Panc1 (cell line): ENCODE data around the gene RFX7. TPM values are rescaled to one million over a fixed set of nuclear protein-coding genes. Genes with fewer than 3 reads are reported as not detected.

Source experiments
- ATAC-seq: fragments of 200-7000 bp; cut with Tn5 transposase; 2 replicates; pipeline ENCODE4 v1.9.1; 2020; ENCODE audit warnings: mild to moderate bottlenecking, moderate library complexity
- BruUV-seq: library from RNA; stranded (reverse); fragments of 400-500 nt; replicated peaks from 2 replicates; lab custom pipeline; 2021; lab: Mats Ljungman, UMichigan
- CTCF ChIA-PET: fragments of 300-600 bp; sonication (Branson Sonifier 250); formaldehyde crosslinking; loops from one replicate; lab custom pipeline; 2022; ENCODE audit warnings: antibody characterized with exemption; lab: Charles Lee
- POLR2A ChIA-PET: fragments of 300-600 bp; sonication (Branson Sonifier 250); formaldehyde crosslinking; loops from one replicate; lab custom pipeline; 2022; ENCODE audit warnings: antibody characterized with exemption; lab: Charles Lee
- DNase-seq: peaks from one replicate; pipeline ENCODE4 v3.0.0-alpha.2; 2010; ENCODE audit warnings: low read depth, low spot score
- H3K27ac ChIP-seq: 2 replicates; pipeline ENCODE4 v1.5.1; 2011; ENCODE audit warnings: mild to moderate bottlenecking, low read length, inconsistent platforms
- H3K27me3 ChIP-seq: fragments of 200-500 bp; sonication (Bioruptor generic); 2 replicates; pipeline ENCODE4 v1.6.0; 2014; ENCODE audit warnings: low read length, inconsistent platforms; ENCODE audit not compliant: control insufficient read depth, insufficient read depth
- H3K36me3 ChIP-seq: fragments of 200-500 bp; sonication (Bioruptor generic); 2 replicates; pipeline ENCODE4 v1.5.1; 2014; ENCODE audit warnings: inconsistent platforms, mild to moderate bottlenecking, low read length, moderate library complexity; ENCODE audit not compliant: control insufficient read depth, insufficient read depth
- H3K4me1 ChIP-seq: 2 replicates; pipeline ENCODE4 v1.5.1; 2011; ENCODE audit warnings: inconsistent platforms, mild to moderate bottlenecking, low read length, moderate library complexity; ENCODE audit not compliant: control insufficient read depth, insufficient read depth
- H3K4me3 ChIP-seq, 2 experiments: 2 replicates each; pipeline ENCODE4 v1.5.1; 2011 to 2012; ENCODE audit warnings: low read depth in 2 of 2, low read length in 2 of 2, mild to moderate bottlenecking in 2 of 2, inconsistent platforms in 1 of 2, moderate library complexity in 1 of 2
- H3K9me3 ChIP-seq: fragments of 200-500 bp; sonication (Bioruptor generic); 2 replicates; pipeline ENCODE4 v1.5.1; 2014; ENCODE audit warnings: low read depth, mild to moderate bottlenecking, inconsistent platforms, low read length, moderate library complexity; ENCODE audit not compliant: control insufficient read depth, insufficient read depth
- POLR2AphosphoS5 ChIP-seq: IDR thresholded peaks from 2 replicates; pipeline ENCODE4 v1.6.1; 2012; ENCODE audit warnings: mild to moderate bottlenecking, low read depth, low read length, moderate library complexity
- SIN3A ChIP-seq: IDR thresholded peaks from 2 replicates; pipeline ENCODE4 v1.6.1; 2012; ENCODE audit warnings: low read depth, mild to moderate bottlenecking, low read length, moderate library complexity, borderline replicate concordance; ENCODE audit not compliant: insufficient read depth
- TCF7L2 ChIP-seq: IDR thresholded peaks from 2 replicates; pipeline ENCODE4 v1.6.1; 2011; ENCODE audit warnings: mild to moderate bottlenecking, low read depth, low read length, inconsistent platforms
- in situ Hi-C: cut with HindIII; loops from 2 replicates; pipeline ENCODE4 v1.10.0; 2016; ENCODE audit warnings: low sequenced_read_pairs, low pct_unique_long_range_greater_than_20kb
- intact Hi-C: fragments of 100-400 bp; cut with micrococcal nuclease; formaldehyde crosslinking; loops from one replicate; pipeline ENCODE4 v1.10.0; 2022; ENCODE audit not compliant: unreplicated experiment
- total RNA-seq: library from RNA; stranded (reverse); gene quantifications from one replicate; pipeline ENCODE4 v1.2.1, GENCODE V29; 2021; ENCODE audit not compliant: unreplicated experiment
- TF ChIP-seq, protein P1 (sequence below), 2 experiments: IDR thresholded peaks; 2 replicates each; pipeline ENCODE4 v1.6.1; 2011 to 2012; ENCODE audit warnings: low read depth in 2 of 2, control low read depth in 1 of 2, low read length in 1 of 2, mild to moderate bottlenecking in 1 of 2, moderate library complexity in 1 of 2; ENCODE audit not compliant: insufficient read depth in 1 of 2
- TF ChIP-seq, protein P2 (sequence below): fragments of 450-650 bp; IDR thresholded peaks from 2 replicates; pipeline ENCODE4 v1.5.1; 2017; ENCODE audit warnings: mild to moderate bottlenecking

Gene RFX7
- total RNA-seq, 1 experiment from 2014 or later, result 24.2 TPM

DNA sequence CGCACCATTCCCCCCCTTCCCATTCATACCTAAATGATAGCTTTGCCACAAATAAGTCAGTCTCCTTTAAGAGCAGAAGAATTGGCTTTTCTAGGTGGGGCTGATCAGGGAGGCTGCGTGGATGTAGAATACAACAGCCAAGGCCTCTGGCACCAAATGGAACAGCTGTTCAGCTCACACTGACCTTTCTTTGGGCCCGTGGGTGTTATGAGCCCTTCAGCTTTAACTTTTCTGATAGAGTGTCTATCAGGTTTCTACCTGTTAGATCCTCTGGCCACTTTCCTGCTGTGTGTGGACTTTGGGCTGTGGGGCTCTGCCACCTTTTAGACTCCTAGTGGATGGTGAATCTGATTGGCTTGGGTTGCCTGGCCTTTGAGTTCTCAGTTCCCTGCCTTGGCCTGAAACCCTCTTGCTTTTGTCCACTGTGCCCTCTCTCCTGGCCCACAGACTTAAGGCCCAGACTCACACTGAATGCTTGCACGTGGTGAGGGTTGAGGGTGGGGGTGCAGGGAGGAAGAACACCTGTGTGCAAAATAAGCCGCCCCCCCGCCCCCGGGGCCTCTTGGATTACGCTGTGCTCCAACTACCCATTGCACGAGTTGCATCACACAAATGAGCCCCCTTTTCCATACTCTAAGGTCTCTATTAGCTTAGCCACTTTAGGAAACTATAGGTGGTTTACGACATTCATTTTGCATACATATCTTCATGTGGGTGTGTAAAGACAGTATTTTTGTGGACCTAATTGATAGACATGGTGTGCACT is 1.3 kb upstream of the RFX7 start:
- in situ Hi-C loops, result no loop called here
- POLR2A ChIA-PET, result interaction anchor here (0.6 kb wide), 2 partner anchors 165 to 193 kb away, joined by 3 to 7 read pairs; no protein-coding TSS in a partner anchor
- BruUV-seq, result no TSS peak
- intact Hi-C loops, result loop anchor here (5.0 to 10.0 kb wide), 3 partner anchors 122 to 250 kb away; partner anchors contain the start of genes NEDD4 and TEX9
- CTCF ChIA-PET, result no interaction called here
- Histone ChIP-seq H3K27ac (peak overlapping the region; percentile 95), H3K36me3 (no peaks in the 10 kb centered on the region; the same call in 1 of the 2 replicates), H3K4me3 (peak overlapping the region; percentile 58 to 87), H3K27me3 (no peaks in the 10 kb centered on the region), H3K9me3 (no peaks in the 10 kb centered on the region), H3K4me1 (peaks cover 12% of the 10 kb centered on the region)
- DNase-seq (no peak), ATAC-seq (peak; percentile 23)
- TF ChIP-seq SIN3A (no peak), TCF7L2 (no peak), POLR2AphosphoS5 (no peak)
- TF ChIP-seq, protein P1, sequence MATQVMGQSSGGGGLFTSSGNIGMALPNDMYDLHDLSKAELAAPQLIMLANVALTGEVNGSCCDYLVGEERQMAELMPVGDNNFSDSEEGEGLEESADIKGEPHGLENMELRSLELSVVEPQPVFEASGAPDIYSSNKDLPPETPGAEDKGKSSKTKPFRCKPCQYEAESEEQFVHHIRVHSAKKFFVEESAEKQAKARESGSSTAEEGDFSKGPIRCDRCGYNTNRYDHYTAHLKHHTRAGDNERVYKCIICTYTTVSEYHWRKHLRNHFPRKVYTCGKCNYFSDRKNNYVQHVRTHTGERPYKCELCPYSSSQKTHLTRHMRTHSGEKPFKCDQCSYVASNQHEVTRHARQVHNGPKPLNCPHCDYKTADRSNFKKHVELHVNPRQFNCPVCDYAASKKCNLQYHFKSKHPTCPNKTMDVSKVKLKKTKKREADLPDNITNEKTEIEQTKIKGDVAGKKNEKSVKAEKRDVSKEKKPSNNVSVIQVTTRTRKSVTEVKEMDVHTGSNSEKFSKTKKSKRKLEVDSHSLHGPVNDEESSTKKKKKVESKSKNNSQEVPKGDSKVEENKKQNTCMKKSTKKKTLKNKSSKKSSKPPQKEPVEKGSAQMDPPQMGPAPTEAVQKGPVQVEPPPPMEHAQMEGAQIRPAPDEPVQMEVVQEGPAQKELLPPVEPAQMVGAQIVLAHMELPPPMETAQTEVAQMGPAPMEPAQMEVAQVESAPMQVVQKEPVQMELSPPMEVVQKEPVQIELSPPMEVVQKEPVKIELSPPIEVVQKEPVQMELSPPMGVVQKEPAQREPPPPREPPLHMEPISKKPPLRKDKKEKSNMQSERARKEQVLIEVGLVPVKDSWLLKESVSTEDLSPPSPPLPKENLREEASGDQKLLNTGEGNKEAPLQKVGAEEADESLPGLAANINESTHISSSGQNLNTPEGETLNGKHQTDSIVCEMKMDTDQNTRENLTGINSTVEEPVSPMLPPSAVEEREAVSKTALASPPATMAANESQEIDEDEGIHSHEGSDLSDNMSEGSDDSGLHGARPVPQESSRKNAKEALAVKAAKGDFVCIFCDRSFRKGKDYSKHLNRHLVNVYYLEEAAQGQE (IDR thresholded peaks at IDR 0.05; ENCODE audit: insufficient read depth in 1 of 2, low read depth in 2 of 2, low read length in 1 of 2), result no peak
- TF ChIP-seq, protein P2, sequence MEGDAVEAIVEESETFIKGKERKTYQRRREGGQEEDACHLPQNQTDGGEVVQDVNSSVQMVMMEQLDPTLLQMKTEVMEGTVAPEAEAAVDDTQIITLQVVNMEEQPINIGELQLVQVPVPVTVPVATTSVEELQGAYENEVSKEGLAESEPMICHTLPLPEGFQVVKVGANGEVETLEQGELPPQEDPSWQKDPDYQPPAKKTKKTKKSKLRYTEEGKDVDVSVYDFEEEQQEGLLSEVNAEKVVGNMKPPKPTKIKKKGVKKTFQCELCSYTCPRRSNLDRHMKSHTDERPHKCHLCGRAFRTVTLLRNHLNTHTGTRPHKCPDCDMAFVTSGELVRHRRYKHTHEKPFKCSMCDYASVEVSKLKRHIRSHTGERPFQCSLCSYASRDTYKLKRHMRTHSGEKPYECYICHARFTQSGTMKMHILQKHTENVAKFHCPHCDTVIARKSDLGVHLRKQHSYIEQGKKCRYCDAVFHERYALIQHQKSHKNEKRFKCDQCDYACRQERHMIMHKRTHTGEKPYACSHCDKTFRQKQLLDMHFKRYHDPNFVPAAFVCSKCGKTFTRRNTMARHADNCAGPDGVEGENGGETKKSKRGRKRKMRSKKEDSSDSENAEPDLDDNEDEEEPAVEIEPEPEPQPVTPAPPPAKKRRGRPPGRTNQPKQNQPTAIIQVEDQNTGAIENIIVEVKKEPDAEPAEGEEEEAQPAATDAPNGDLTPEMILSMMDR, result no peak

DNA sequence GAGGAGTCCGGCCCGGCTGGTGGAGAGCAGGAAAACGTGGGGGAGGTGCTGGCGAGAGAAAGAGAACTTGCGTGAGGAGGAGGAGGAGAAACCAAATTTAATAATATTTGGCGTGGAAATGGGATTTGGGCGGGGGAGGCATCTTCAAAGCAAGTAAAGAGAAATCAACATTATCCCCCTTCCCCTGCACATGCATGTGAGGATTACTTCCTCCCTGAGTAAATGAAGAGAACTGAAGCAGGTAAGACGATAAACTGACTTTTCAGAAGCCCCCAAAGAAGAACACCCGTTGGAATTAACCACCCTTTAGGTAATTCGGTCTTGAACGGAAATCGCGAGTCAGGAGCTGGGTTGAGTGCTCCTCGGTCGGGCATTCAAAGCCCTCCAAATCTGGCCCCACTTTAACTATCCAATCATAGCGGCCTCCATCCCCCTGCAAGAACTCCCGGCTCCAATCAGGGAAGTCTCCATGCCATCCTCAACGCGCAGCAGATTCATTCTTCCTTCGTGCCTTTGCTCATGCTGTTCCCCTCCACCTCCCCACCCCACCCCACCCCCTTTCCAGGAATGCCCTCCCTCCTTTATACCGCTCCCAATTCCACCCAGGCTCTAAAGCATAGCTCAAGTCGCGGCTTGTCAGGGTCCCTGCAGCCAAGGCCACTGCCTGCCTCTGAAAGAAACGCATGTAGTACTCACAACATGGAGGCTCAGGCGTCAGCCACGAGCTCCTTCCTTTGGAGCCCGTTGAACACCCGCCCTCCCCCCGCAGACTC is 545 bp upstream of the RFX7 start:
- Histone ChIP-seq H3K27me3 (no peaks in the 10 kb centered on the region), H3K27ac (peak overlapping the region; percentile 95), H3K4me3 (peak overlapping the region; percentile 58 to 87), H3K36me3 (no peaks in the 10 kb centered on the region; the same call in 1 of the 2 replicates), H3K4me1 (peaks cover 12% of the 10 kb centered on the region), H3K9me3 (no peaks in the 10 kb centered on the region)
- POLR2A ChIA-PET, result interaction anchor here (0.6 kb wide), 2 partner anchors 164 to 193 kb away, joined by 3 to 7 read pairs; no protein-coding TSS in a partner anchor
- CTCF ChIA-PET, result no interaction called here
- in situ Hi-C loops (no loop called here), intact Hi-C loops (loop anchor here (10.0 kb wide), 2 partner anchors 139 to 249 kb away; partner anchors contain the start of gene NEDD4)
- DNase-seq (no peak), ATAC-seq (peak; percentile 75)
- TF ChIP-seq, protein P1 (IDR thresholded peaks at IDR 0.05; ENCODE audit: insufficient read depth in 1 of 2, low read depth in 2 of 2, low read length in 1 of 2), result no peak
- TF ChIP-seq, protein P2, result no peak
- TF ChIP-seq TCF7L2, result peak; percentile 84
- no peak for TF ChIP-seq SIN3A
- TF ChIP-seq POLR2AphosphoS5, result peak; percentile 61; the same call in 1 of the 2 replicates
- BruUV-seq, result no TSS peak
